Stimulated activated naive CD8-positive, alpha-beta T cell treated with anti-CD3 and anti-CD28 coated beads, Interleukin-15, amount 100 ng/mL, for 72 hours (primary cell): Measurements from ENCODE around the gene ATP5PD.

Source experiments
- ATAC-seq: fragments of 150-1000 bp; cut with Tn5 transposase; 2 replicates; pipeline ENCODE4 v1.10.0; 2021; ENCODE audit warnings: mild to moderate bottlenecking, moderate library complexity
- DNase-seq, 2 donors: peaks; one replicate each; pipeline ENCODE4 v3.0.0; 2021 to 2022
- H3K27ac Mint-ChIP-seq, 2 donors: one replicate each; pipeline ENCODE4 v1.8.0; 2022; ENCODE audit warnings: mild to moderate bottlenecking in 2 of 2, mixed read lengths in 2 of 2, moderate library complexity in 2 of 2
- H3K27me3 Mint-ChIP-seq: one replicate; pipeline ENCODE4 v1.8.0; 2022; ENCODE audit warnings: mixed read lengths
- H3K4me1 Mint-ChIP-seq: one replicate; pipeline ENCODE4 v1.8.0; 2022; ENCODE audit warnings: mild to moderate bottlenecking, mixed read lengths
- H3K4me3 Mint-ChIP-seq, 2 donors: one replicate each; pipeline ENCODE4 v1.8.0; 2022; ENCODE audit warnings: mild to moderate bottlenecking in 2 of 2, mixed read lengths in 2 of 2, moderate library complexity in 1 of 2
- H3K9me3 Mint-ChIP-seq, 2 donors: one replicate each; pipeline ENCODE4 v1.8.0; 2022; ENCODE audit warnings: mixed read lengths in 2 of 2

ATP5PD gene

GRCh38 chr17:75046407-75047289, at the start of gene ATP5PD, which contains the start of gene KCTD2:
ATP5PD (minus strand) TSS chr17:75046969; CDS start chr17:75042650, 4,319 bp downstream.
KCTD2 (plus strand) TSS chr17:75047225; CDS start chr17:75047251, 26 bp downstream.
- peaks cover 41% of the 10 kb centered on the region for H3K4me1 Mint-ChIP-seq
- DNase-seq (peak; percentile 93 to 96), ATAC-seq (peak; percentile 96)
- no peaks in the 10 kb centered on the region for H3K27me3 Mint-ChIP-seq
- no peaks in the 10 kb centered on the region for H3K9me3 Mint-ChIP-seq
- peak within 1 kb of the TSS; percentile 99 for H3K4me3 Mint-ChIP-seq
- H3K27ac Mint-ChIP-seq, result peak within 1 kb of the TSS; percentile 96

GRCh38 chr17:75096082-75096625, 49.4 kb upstream of the ATP5PD start:
- Mint-ChIP-seq H3K4me1 (no peaks in the 10 kb centered on the region), H3K4me3 (no peak overlapping the region), H3K27ac (no peak overlapping the region), H3K27me3 (no peaks in the 10 kb centered on the region), H3K9me3 (no peaks in the 10 kb centered on the region)
- DNase-seq, result no peak
- no peak for ATAC-seq

GRCh38 chr17:75094871-75095399, 48.2 kb upstream of the ATP5PD start:
- DNase-seq, result no peak
- no peaks in the 10 kb centered on the region for H3K9me3 Mint-ChIP-seq
- no peak overlapping the region for H3K27ac Mint-ChIP-seq
- no peak overlapping the region for H3K4me3 Mint-ChIP-seq
- H3K4me1 Mint-ChIP-seq, result peaks cover 11% of the 10 kb centered on the region
- H3K27me3 Mint-ChIP-seq, result no peaks in the 10 kb centered on the region
- ATAC-seq, result no peak

- DNase-seq (no peak), ATAC-seq (no peak)
- H3K4me3 Mint-ChIP-seq, result no peak overlapping the region
- no peaks in the 10 kb centered on the region for H3K9me3 Mint-ChIP-seq
- no peaks in the 10 kb centered on the region for H3K27me3 Mint-ChIP-seq
- peaks cover 23% of the 10 kb centered on the region for H3K4me1 Mint-ChIP-seq
- no peak overlapping the region for H3K27ac Mint-ChIP-seq
Observed at GRCh38 chr17:75093548-75094158, 46.9 kb upstream of the ATP5PD start.

GRCh38 chr17:75091855-75092327, 45.1 kb upstream of the ATP5PD start:
- Mint-ChIP-seq H3K27me3 (no peaks in the 10 kb centered on the region), H3K9me3 (no peaks in the 10 kb centered on the region), H3K4me3 (no peak overlapping the region), H3K27ac (no peak overlapping the region), H3K4me1 (peaks cover 38% of the 10 kb centered on the region)
- DNase-seq (no peak), ATAC-seq (no peak)

- no peak overlapping the region for H3K4me3 Mint-ChIP-seq
- H3K4me1 Mint-ChIP-seq, result peaks cover 45% of the 10 kb centered on the region
- ATAC-seq (no peak), DNase-seq (no peak)
- no peaks in the 10 kb centered on the region for H3K27me3 Mint-ChIP-seq
- peak overlapping the region in 1 of 2 donors; percentile 10 for H3K27ac Mint-ChIP-seq
- H3K9me3 Mint-ChIP-seq, result no peaks in the 10 kb centered on the region
Observed at GRCh38 chr17:75090871-75091854, 44.4 kb upstream of the ATP5PD start.

GRCh38 chr17:75088465-75089417, 42.0 kb upstream of the ATP5PD start:
- DNase-seq, result no peak
- H3K9me3 Mint-ChIP-seq, result no peaks in the 10 kb centered on the region
- peak overlapping the region; percentile 85 to 88 for H3K4me3 Mint-ChIP-seq
- ATAC-seq, result peak; percentile 30
- H3K4me1 Mint-ChIP-seq, result peaks cover 53% of the 10 kb centered on the region
- peak overlapping the region in 1 of 2 donors; percentile 85 for H3K27ac Mint-ChIP-seq
- H3K27me3 Mint-ChIP-seq, result no peaks in the 10 kb centered on the region

GRCh38 chr17:75087558-75088453, 41.0 kb upstream of the ATP5PD start, which contains the start of gene SLC16A5:
SLC16A5 (plus strand) TSS chr17:75087954; CDS start chr17:75093637, 5,683 bp downstream.
- Mint-ChIP-seq H3K4me3 (peak within 1 kb of the TSS; percentile 85 to 88), H3K9me3 (no peaks in the 10 kb centered on the region), H3K27me3 (no peaks in the 10 kb centered on the region), H3K27ac (peak within 1 kb of the TSS; percentile 85 to 97), H3K4me1 (peaks cover 53% of the 10 kb centered on the region)
- DNase-seq (peak; percentile 39), ATAC-seq (peak; percentile 75)

- H3K4me1 Mint-ChIP-seq, result peaks cover 53% of the 10 kb centered on the region
- H3K27ac Mint-ChIP-seq, result peak overlapping the region; percentile 71 to 84
- H3K4me3 Mint-ChIP-seq, result peak overlapping the region; percentile 74 to 76
- no peaks in the 10 kb centered on the region for H3K9me3 Mint-ChIP-seq
- peaks cover 4% of the 10 kb centered on the region for H3K27me3 Mint-ChIP-seq
- no peak for DNase-seq
- no peak for ATAC-seq
Observed at GRCh38 chr17:75087182-75087557, 40.4 kb upstream of the ATP5PD start.

- no peak for DNase-seq
- no peak for ATAC-seq
- H3K27ac Mint-ChIP-seq, result peak overlapping the region in 1 of 2 donors; percentile 1
- peaks cover 53% of the 10 kb centered on the region for H3K4me1 Mint-ChIP-seq
- H3K27me3 Mint-ChIP-seq, result peaks cover 9% of the 10 kb centered on the region
- H3K4me3 Mint-ChIP-seq, result peak overlapping the region; percentile 74 to 76
- no peaks in the 10 kb centered on the region for H3K9me3 Mint-ChIP-seq
Observed at GRCh38 chr17:75086496-75087181, 39.9 kb upstream of the ATP5PD start.

- Mint-ChIP-seq H3K4me1 (peaks cover 45% of the 10 kb centered on the region), H3K4me3 (peak overlapping the region in 1 of 2 donors; percentile 21), H3K27me3 (peaks cover 10% of the 10 kb centered on the region), H3K9me3 (no peaks in the 10 kb centered on the region), H3K27ac (peak overlapping the region in 1 of 2 donors; percentile 30)
- no peak for DNase-seq
- ATAC-seq, result peak; percentile 8
Observed at GRCh38 chr17:75084039-75084660, 37.4 kb upstream of the ATP5PD start.

- DNase-seq (no peak), ATAC-seq (no peak)
- no peak overlapping the region for H3K4me3 Mint-ChIP-seq
- H3K9me3 Mint-ChIP-seq, result no peaks in the 10 kb centered on the region
- H3K27ac Mint-ChIP-seq, result no peak overlapping the region
- H3K27me3 Mint-ChIP-seq, result peaks cover 10% of the 10 kb centered on the region
- peaks cover 46% of the 10 kb centered on the region for H3K4me1 Mint-ChIP-seq
Observed at GRCh38 chr17:75082683-75083082, 35.9 kb upstream of the ATP5PD start.
